HG03095 (cell line): ENCODE results near the gene LTN1.
"Not testable (repeated sequence)": the region's sequence is repeated elsewhere in the genome, so short reads cannot be mapped to it uniquely, and the experiment has no call there.

ENCODE experiments used
- ATAC-seq: cut with Tn5 transposase; IDR thresholded peaks from one replicate; pipeline ENCODE4 v1.9.1; 2021; ENCODE audit warnings: moderate library complexity; ENCODE audit not compliant: unreplicated experiment

Gene LTN1

GRCh38 chr21:28936036-28936435, 56.6 kb downstream of the LTN1 start:
- ATAC-seq, result no peak

GRCh38 chr21:28932717-28933116, 60.0 kb downstream of the LTN1 start:
- ATAC-seq, result no peak

- ATAC-seq, result not testable (repeated sequence)
Observed at GRCh38 chr21:28931708-28932372, 60.8 kb downstream of the LTN1 start.

GRCh38 chr21:28928578-28929420, 63.9 kb downstream of the LTN1 start:
- no peak for ATAC-seq

- ATAC-seq, result no peak
Observed at GRCh38 chr21:28927130-28927529, 65.5 kb downstream of the LTN1 start.

GRCh38 chr21:28923439-28923975, 69.2 kb downstream of the LTN1 start:
- ATAC-seq, result no peak

GRCh38 chr21:28922368-28922767, 70.3 kb downstream of the LTN1 start:
- ATAC-seq, result no peak

- no peak for ATAC-seq
Observed at GRCh38 chr21:28916150-28916893, 76.4 kb downstream of the LTN1 start.

GRCh38 chr21:28913071-28913470, 79.6 kb downstream of the LTN1 start:
- ATAC-seq, result no peak

- ATAC-seq, result no peak
Observed at GRCh38 chr21:28910280-28910887, 82.3 kb downstream of the LTN1 start.

GRCh38 chr21:28908351-28908750, 84.3 kb downstream of the LTN1 start:
- no peak for ATAC-seq

GRCh38 chr21:28906841-28907240, 85.8 kb downstream of the LTN1 start:
- ATAC-seq, result no peak

GRCh38 chr21:28906236-28906635, 86.4 kb downstream of the LTN1 start:
- ATAC-seq, result no peak

GRCh38 chr21:28904961-28905435, 87.7 kb downstream of the LTN1 start:
- ATAC-seq, result no peak

- no peak for ATAC-seq
Observed at GRCh38 chr21:28903448-28903847, 89.2 kb downstream of the LTN1 start.

GRCh38 chr21:28900481-28900880, 92.2 kb downstream of the LTN1 start:
- no peak for ATAC-seq

GRCh38 chr21:28899744-28900143, 92.9 kb downstream of the LTN1 start:
- no peak for ATAC-seq

- ATAC-seq, result no peak
Observed at GRCh38 chr21:28899220-28899619, 93.5 kb downstream of the LTN1 start.

GRCh38 chr21:28893687-28894086, 99.0 kb downstream of the LTN1 start:
- no peak for ATAC-seq

- ATAC-seq, result no peak
Observed at GRCh38 chr21:28892199-28893111, 100.2 kb downstream of the LTN1 start.
